Measurements from ENCODE around the gene ARHGDIA.

The ARHGDIA gene

DNA sequence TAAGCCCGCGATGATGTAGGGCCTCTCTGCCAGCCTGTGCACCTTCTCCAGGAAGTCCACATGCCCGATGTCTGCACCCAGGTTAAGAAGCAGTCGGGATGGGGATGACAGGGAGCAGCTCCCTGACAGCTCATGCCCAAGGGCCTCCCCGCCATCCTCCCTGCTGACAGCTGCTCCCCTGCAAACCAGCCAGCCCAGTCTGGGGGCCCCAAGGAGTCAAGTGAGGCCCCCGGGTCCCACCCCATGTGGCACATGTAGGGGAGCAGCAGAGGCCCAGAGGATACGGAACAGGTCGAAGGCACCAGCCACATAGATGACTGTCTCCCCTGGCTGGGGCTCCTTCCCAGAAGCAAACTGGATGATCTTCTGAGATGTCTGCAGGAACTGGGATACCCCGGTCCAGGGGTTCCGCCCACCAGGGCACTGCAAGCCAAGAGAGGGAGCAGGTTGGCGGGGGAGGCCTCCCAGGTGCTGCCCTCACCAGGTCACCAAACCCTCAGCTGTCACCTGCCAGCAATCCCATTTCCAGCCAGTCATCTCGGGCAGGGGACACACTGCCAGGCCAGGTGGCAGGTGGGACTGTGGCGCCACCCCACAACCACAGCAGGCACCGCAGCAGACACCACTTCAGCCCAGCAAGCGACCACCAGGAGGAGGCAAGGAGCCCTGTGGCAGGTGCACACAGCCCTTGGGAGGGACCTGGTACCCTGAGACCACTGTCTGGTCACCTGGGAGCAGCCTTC lies 35.5 kb upstream of the ARHGDIA start:
- no peak for DNase-seq (ENCODE audit: low read depth in 2 of 2)

DNA sequence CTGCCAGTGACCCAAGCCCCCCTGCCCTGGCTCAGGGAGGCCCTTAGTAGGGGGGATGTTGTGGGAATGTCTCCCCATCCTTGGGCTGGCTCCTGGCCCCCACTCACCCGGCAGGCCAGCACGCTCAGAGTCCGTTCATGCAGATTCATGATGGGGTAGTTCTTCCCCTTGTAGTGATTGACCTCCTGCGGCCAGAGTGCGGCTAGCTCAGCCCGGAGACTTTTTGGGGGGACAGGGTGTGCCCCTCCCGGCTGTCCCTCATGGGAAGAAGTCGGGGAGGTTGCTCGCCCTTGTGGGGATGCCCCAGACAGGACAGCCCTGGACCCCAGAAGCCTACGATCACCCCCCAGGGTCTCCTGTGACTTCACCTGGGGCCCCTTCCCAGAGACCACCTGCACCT lies 34.9 kb upstream of the ARHGDIA start:
- DNase-seq (ENCODE audit: low read depth in 2 of 2), result no peak

DNA sequence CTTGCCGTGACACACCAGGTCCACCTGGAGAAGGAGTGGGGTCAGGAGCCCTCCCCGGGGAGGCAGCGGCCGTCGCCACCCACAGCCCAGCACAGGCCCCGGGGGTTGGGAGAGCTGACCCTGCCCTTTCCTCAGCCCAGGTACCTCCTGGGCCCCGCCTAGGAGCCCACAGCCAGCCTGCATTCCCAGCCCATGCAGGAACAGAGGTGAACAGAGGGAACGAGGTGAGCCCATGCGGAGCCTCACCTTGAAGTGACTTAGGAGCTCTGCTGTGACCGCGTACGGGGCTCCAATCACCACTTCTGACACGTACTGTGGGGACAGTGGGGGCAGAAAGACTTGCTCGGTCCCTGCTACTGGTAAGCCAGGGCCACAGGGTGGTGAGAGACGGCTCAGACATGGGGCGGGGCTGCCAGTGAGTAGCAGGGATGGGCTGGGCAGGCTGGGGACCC lies 34.3 kb upstream of the ARHGDIA start:
- no peak for DNase-seq (ENCODE audit: low read depth in 2 of 2)

DNA sequence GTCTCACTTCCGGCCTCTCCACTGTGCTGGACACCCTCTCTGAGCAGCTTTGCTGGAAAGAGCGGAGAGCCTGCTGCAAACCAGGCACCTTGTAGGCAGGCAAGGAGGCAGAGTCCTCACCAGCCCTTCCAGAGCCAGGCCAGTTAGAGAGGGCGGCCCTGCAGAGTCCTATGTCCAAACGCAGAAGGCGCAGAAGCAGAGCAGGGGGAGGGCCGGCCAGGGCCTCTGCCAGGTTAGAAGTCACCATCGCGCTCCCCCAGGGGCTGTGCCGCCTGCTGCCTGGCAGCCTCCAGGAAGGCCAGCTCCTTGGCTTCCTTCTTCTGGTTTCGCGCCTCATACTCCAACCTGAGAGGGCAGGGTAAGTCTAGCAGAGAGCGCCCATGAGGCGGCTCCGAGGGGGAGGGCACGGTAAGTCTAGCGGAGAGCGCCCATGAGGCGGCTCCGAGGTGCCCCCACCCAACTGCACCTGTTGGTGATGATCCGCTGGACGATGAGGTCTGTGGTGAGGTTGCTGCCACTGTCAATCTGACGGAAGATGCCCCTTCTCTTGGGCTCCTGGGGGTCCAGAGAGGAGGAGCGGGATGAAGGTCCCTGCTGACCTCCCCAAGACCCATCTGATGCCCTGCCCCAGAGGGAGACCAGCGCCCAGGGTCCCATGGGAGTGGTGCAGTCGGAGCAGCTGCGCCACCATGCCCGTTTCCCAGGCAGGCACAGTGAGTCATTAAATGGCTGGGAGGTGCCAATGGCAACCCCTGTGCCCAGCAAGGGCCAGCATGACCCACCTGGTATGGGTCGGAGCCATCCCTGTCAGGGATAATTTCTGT lies 33.7 kb upstream of the ARHGDIA start:
- no peak for DNase-seq (ENCODE audit: low read depth in 2 of 2)

DNA sequence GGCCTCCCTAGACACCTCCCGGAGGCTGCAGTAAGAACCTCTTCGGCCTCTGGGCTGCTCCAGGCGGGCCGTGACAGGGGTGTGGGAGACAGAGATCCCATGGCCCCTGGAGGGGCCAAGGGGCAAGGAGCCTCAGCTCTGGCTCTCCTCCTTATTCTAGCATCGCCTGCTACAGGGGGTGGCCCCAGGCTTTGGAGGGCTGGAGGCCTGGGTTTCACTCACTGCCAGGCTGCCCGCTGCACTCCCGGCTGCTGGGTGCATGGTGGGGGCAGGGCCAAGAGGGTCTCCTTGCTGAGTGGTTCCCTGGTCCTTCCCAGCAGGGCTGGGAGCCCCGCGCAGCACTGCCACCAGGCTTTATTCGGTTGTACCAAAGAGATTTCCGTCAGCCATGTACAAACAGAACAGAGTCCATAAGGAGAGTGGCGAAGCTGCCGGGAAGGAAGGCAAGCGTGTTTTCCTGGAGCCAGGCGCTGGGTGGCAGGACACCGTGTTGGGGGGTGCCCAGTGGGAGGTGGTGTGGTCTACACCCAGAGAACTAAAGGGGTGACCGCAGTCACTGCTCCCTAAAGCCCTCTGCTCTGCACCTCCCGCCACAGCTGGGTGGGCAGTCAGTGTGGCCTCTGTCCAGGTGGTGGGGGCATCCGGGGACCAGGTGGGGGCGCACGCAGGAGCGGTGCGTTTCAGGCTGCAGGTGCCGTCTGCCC lies 32.9 kb upstream of the ARHGDIA start:
- DNase-seq (ENCODE audit: low read depth in 2 of 2), result no peak

DNA sequence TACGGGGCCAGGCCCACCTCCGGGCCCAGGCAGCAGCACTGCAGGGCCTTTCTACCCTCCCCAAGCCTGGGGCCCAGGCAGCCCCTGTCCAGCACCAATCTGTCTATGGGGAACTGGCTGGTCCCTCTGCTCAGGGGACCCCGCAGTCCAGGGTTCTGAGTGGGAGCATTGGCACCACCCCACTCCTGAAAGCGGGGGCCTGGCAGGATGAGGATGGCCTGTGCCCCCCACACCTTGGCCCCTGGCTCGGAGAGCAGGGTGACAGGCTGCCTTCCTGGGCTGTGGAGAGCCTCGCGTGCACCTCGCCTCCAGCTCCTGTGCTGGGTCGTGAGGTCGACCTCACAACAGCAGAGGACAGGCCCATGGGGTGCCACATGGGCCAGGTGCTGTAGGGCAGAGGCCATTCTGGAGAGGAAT lies 32.3 kb upstream of the ARHGDIA start:
- no peak for DNase-seq (ENCODE audit: low read depth in 2 of 2)

DNA sequence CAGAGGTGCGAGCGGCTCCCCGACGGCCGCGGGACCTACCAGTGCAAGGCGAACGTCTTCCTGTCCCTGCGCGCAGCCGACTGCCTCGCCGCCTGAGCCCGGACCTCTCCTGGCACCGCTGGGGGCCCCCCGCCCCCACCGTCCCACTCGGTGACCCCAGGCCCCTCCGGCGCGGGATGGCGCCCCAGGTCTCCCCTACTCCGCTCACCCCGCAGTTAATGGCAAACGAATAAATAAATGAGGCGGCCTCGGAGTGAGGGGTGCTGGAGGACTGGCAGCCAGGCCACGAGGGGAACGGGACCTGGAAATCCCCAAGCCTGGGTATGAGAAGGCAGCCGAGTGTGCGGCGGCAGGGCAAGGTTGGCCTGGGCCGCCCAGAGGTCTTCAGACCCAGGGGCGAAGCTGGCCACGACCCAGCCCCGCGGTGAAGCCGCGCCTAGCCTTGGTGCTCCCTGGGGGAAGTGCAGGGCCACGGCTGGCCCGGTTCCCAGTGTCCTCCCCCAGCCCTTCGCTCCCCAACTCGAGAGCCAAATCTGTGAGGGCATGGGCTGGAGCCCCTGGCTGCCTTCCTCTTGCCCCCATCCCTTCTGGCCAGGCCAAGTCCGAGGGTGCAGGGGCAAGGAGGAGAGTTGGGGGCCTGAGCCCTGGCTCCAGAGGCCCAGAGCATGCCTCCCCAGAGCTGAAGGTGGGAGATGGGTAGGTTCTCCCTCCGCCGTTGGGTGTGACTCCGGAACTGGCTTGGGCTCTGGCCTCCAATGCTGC lies 31.7 kb upstream of the ARHGDIA start:
- no peak for DNase-seq (ENCODE audit: low read depth in 2 of 2)

DNA sequence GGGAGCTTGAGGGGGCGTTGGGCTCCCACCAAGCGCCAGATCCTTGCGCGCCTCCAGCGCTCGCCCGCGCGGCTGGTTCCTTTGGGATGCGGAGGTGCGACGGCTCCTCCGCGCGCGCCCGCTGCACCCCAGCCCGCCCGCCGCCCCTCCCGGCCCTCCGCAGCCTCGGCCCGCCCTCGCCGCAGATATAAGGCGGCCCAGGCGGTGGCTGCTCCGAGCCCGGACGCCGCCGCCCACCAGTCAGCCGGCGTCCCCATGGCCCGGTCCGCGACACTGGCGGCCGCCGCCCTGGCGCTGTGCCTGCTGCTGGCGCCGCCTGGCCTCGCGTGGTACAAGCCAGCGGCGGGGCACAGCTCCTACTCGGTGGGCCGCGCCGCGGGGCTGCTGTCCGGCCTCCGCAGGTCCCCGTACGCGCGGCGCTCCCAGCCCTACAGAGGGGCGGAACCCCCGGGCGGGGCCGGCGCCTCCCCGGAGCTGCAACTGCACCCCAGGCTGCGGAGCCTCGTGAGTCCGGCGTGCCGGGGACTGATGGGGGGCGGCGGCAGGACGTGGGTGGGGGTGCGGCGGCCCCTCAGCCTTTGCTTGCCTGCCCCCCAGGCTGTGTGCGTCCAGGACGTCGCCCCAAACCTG lies 31.0 kb upstream of the ARHGDIA start, which contains the start of gene NPB:
NPB (plus strand) TSS at position 216 of the 630 bp plus-strand sequence; CDS start at position 256, 40 bp downstream.
- no peak for DNase-seq (ENCODE audit: low read depth in 2 of 2)

DNA sequence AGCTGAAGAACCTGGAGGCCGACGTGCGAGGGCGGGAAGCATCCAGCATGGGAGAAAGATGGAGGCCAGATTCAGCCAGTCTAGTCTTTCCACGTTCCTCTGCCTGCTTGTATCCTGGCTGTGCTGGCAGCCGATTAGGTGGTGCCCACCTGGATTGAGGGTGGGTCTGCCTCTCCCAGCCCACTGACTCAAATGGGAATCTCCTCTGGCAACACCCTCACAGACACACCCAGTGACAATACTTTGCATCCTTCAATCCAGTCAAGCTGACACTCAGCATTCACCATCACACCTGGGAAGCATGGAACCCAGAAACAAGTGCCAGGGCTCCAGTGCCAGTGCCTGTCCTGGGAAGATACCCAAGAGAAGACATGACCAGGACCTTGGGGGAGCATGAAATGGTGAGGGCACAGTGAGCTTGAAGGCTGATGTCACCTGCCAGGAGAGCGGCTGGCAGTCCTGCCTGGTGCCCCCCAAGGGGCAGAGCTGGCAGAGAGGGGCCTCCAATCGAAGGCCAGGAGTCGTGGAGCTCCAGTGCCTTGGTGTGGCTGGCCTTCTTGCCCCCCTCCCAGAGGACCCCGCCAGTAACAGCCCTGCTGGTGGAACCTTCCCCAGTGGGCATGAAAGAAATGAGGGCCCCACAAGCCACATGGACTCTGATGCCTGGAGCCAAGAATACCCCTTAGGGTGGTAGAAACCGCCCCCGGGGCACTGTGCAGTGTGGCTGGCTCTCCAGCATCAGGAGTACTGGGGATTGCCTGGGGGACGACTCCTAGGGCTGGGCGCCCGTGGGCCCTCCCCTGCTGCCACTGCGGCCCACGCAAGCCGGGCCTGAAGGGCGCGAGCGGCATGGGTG lies 30.3 kb upstream of the ARHGDIA start:
- DNase-seq (ENCODE audit: low read depth in 2 of 2), result no peak

DNA sequence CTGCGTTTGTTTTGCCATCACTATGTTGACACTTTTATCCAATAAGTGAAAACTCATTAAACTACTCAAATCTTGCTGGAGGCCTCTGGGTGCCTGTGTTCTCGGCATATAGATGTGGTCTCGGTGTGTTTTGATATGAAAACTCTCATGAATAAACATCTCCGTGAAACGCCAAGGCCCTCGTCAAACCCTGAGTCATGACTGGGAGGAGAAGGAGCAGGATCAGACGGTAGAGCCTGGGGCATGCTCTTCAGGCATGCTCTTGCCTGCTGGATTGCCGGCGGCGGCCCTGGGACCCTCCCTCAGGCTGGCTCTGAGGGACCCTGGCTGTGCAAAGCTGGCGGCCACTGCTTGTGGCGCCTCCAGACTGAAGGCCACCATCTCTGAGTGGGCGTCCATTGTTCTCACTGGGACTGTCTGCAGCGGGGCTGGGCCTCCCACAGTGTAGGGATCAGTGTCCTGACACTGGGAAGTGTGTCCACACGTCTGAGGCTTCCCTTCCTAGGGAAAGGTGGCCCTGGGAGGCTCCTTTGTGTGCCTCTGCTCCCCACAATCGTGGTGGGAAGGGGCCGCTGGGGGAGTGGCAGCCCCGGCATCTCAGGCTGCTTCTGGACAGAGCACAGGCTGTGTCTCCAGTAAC lies 29.2 kb upstream of the ARHGDIA start:
- DNase-seq (ENCODE audit: low read depth in 2 of 2), result no peak

DNA sequence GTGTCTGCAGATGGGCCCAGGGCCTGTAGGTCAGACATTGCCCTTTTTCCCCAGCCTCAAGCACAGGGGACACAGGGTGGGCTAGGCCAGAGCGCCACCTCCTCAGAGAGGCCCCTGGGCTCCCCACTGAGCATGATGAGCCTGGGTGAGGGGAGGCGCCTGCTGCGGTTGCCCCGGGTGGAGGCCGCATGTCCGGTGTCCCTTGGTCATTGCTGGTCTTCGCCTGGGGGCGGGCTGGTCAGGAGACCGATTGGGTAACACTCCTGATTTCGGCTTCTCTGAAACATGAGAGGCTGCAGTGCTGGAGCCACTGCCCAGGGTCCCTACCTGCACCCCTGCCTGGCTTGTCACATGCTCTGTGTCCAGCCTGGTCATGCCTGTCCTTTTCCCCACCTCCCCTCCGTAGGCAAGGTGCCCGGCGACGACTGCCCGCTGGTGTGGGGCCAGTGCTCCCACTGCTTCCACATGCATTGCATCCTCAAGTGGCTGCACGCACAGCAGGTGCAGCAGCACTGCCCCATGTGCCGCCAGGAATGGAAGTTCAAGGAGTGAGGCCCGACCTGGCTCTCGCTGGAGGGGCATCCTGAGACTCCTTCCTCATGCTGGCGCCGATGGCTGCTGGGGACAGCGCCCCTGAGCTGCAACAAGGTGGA lies 28.5 kb upstream of the ARHGDIA start:
- no peak for DNase-seq (ENCODE audit: low read depth in 2 of 2)

DNA sequence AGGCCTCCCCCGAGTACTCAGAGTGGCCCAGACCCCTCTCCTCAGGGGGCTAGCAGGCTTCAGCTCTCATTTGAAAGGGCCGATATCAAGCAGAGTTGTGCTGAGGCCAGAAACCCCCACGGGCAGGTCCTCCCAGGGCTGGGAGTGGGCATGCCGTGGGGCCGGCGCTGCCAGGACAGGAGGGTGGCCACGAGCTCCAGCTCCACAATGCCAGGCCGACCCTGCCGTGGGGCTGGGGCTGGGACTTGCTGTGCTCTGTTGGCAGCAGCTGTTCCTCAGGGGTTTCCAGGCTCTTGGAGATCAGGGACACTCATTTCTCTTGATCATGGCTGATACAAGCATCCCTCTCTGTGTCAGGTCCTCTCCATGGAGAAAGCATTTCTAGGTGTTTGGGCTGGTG lies 27.7 kb upstream of the ARHGDIA start:
- DNase-seq (ENCODE audit: low read depth in 2 of 2), result no peak

DNA sequence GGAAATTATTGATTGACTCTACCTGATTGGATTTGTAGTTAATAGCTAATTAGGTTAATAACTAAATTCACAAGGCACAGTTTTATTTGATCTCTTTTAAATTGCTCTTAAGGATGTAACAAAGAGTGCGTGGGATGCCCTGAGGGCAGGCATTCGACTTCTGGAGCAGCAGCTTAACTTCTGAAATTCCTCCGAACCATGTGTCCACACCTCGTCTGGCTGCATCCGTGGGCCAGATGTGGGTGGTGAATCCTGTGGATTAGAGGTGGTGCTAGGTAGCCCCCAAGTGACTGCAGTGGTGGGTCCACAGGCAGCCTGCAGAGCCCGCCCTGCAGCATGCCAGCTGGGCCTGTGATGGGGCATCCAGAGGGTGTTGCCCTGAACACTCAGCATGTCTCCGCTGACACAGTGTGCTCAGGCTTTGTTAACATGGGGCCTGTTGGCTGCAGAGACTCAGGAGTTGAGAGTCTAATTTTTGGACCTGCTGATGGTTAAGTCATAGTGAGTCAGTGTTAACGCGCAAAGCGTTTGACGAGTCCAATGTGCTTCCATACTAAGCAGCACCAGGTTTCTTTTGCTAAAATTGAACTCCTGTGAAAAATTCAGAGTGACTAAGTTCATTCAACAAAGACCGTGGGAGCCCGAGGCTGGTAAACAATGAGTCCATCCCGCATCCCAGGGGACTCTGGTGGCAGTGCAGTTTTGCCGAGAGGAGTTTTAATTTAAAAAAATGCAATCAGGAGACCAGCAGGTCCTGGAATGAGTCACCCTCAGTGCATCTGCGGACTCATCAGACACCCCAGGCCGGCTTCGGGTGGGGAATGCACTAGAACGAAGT lies 27.1 kb upstream of the ARHGDIA start:
- no peak for DNase-seq (ENCODE audit: low read depth in 2 of 2)

DNA sequence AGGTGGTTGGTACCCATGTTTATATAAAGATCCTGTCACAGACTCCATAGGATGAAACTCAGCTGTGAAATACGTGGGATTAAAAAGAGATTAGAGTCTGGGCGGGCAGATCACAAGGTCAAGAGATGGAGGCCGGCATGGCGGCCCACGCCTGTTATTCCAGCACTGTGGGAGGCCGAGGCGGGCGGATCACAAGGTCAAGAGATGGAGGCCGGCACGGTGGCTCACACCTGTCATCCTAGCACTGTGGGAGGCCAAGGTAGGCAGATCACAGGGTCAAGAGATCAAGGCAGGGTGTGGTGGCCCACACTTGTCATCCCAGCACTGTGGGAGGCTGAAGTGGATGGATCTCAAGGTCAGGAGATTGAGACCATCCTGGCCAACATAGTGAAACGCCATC lies 24.3 kb upstream of the ARHGDIA start:
- no peak for DNase-seq (ENCODE audit: low read depth in 2 of 2)

DNA sequence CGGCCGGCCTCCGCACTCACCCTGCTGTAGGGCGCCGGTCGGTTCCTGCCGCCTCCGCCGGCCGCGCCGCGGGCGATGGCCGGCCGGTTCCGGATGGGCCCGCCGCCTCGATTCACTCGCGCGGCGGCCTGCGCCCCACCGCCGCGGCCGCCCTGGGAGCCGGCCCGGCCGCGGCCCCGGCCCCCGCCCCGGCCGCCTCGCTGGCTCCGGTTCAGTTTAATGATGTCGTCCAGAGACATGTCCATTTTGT lies 20.1 kb upstream of the ARHGDIA start:
- no peak for DNase-seq (ENCODE audit: low read depth in 2 of 2)

DNA sequence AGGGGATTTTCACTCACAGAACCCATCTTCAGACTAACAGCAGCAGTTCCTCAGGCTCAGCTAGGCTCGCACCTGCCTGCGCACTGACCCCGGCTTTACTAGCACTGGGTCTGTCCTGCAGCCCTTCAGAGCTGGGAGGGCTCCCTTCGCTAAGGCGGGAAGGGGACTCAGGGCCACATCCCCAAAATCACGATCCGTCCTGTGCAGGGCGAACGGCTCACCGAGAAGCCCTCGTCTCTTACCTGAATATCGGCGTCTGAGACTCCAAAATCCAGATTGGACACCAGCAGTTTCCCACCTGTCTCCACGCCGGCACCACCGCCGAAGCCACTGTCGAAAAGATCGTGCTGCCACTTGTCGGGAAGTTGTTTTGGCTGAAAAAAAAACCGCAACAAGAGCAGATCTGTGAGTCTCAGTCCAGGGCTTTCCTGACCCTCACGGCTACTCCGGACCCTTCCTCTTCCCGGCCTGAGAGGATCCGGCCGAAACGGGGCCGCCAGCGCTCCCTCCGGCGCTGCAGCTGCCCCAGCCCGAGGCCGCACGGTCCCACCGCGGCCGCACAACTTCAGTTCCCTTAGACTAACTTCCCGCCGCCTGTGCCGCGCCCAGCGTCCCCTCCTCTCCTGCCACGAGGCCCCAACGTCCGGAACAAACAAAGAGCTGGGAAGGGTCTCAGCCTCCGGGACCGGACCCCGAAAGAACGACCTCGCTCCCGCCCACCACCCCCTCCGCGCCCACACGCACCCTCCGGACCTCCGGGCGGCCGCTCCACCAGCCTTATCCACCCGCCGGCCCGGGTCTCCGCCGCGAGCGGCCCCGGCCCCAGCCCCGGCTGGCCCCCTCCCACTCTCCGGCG lies 19.5 kb upstream of the ARHGDIA start:
- no peak for DNase-seq (ENCODE audit: low read depth in 2 of 2)

DNA sequence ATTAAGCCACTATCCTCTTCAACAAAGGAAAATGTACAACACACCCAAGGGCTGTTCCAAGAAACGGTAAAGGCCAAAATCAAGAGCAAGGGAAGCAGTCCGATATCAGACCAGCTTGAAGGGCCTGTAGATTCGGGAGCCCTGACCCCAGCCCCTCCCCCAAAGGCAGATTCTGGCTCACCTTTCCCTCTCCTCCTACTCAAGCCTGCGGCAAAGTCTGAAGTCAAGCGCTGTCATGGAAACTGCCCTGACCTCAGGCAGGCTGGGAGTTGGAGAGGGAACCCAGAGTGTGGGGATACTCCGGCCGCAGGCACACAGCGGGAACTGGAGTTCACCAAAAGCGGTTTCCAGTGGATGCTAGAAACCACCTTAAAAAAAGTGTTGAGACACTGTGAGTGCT lies 18.5 kb upstream of the ARHGDIA start:
- no peak for DNase-seq (ENCODE audit: low read depth in 2 of 2)

Measured in activated CD4-positive, alpha-beta T cell treated with anti-CD3 and anti-CD28 coated beads for 24 hours (primary cell).